Endothelial cell of umbilical vein (primary cell): ENCODE data around the gene ST6GALNAC6.

Experiments
- CTCF ChIP-seq, 2 donors: IDR thresholded peaks; 1 replicate in 1 of 2; 2 replicates in 1 of 2; pipeline ENCODE4 v1.5.1; 2011; ENCODE audit warnings: low read length in 2 of 2, mild to moderate bottlenecking in 2 of 2, moderate library complexity in 2 of 2, control low read depth in 1 of 2, inconsistent platforms in 1 of 2, low read depth in 1 of 2; ENCODE audit not compliant: insufficient read depth in 1 of 2; ENCODE audit errors: extremely low read depth in 1 of 2
- EZH2 ChIP-seq: IDR thresholded peaks from 2 replicates; pipeline ENCODE4 v1.6.1; 2012; ENCODE audit warnings: borderline replicate concordance, low read depth, mild to moderate bottlenecking, moderate library complexity, low read length, inconsistent platforms; ENCODE audit not compliant: severe bottlenecking
- GATA2 ChIP-seq: IDR thresholded peaks from 2 replicates; pipeline ENCODE4 v1.7.0; 2011; ENCODE audit warnings: low read depth, mild to moderate bottlenecking, moderate library complexity, mixed read lengths, low read length; ENCODE audit not compliant: insufficient read length, insufficient read depth
- JUN ChIP-seq: IDR thresholded peaks from 2 replicates; pipeline ENCODE4 v1.6.1; 2011; ENCODE audit warnings: borderline replicate concordance, low read depth; ENCODE audit not compliant: insufficient read length, insufficient read depth
- MAX ChIP-seq: IDR thresholded peaks from 2 replicates; pipeline ENCODE4 v1.6.1; 2011; ENCODE audit not compliant: insufficient read depth, insufficient read length
- MYC ChIP-seq: IDR thresholded peaks from one replicate; pipeline ENCODE4 v1.6.1; 2011; ENCODE audit warnings: mild to moderate bottlenecking, low read depth, low read length
- POLR2A ChIP-seq: IDR thresholded peaks from 2 replicates; pipeline ENCODE4 v1.6.1; 2012; ENCODE audit warnings: low read depth, mild to moderate bottlenecking, control low read depth, low read length
- POLR2AphosphoS5 ChIP-seq: IDR thresholded peaks from 2 replicates; pipeline ENCODE4 v1.6.1; 2012; ENCODE audit warnings: low read depth, mild to moderate bottlenecking, control low read depth, low read length, moderate library complexity; ENCODE audit not compliant: insufficient read depth

DNA sequence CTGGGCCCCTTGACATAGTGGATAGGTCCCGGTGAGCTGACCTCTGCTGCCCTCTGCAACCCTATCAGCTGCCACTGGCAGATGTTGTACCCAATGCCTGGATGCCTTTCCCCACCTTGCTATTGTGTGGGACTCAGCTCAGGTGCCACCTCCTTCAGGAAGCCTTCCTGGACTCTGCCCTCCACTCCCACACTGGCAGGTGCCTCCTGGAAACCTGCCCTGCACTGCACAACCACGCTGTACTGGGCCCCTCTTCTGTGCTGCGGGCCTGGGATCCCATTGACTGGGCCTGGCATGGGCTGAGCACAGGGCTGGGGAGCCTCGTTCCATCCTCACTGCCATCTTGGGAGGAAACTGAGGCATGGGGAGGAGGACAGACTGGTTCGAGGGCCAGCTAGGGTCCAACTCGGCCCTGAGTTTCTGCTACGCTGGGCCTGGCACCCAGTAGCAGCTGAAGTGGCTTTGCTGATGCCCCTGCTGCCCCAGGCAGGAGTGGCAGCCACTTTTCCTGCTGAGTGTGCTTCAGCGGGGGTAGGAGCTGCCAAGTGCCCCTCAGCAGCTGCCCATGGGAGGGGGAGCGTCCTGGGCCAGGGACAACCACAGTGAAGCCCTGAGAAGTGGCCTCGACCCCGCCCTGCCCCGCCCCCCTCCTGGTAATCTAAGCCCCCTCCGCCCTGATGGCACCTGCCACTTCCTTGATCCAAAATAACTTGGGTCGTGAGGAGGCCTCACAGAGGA lies 23.2 kb downstream of the ST6GALNAC6 start:
- TF ChIP-seq MAX, result no peak
- TF ChIP-seq CTCF (IDR thresholded peaks at IDR 0.05; ENCODE audit: extremely low read depth in 1 of 2, insufficient read depth in 1 of 2, low read depth in 1 of 2, low read length in 2 of 2), result no peak
- no peak for TF ChIP-seq POLR2A
- no peak for TF ChIP-seq EZH2
- TF ChIP-seq MYC, result no peak
- no peak for TF ChIP-seq GATA2
- TF ChIP-seq JUN, result no peak
- TF ChIP-seq POLR2AphosphoS5, result no peak
